ENCODE data around the gene SCMH1. TPM values are rescaled to one million over a fixed set of nuclear protein-coding genes. Genes with fewer than 3 reads are reported as not detected.

SCMH1 gene
- total RNA-seq, 6 experiments from 2014 or later: 16.9 to 24.4 (median 21.7) TPM

GRCh38 chr1:41241354-41241748 is 755 bp downstream of the SCMH1 start:
- no peak for TF ChIP-seq CTCF (IDR thresholded peaks at IDR 0.05)
- peak; percentile 20 for DNase-seq
- Mint-ChIP-seq H3K27me3 (ENCODE audit: insufficient read depth) (peaks cover 2% of the 10 kb centered on the region; the same call in 1 of the 2 replicates), H3K27ac (no peak overlapping the region; the same call in none of the 2 replicates), H3K9me3 (no peaks in the 10 kb centered on the region), H3K4me3 (peak overlapping the region; percentile 88), H3K4me1 (ENCODE audit: low read depth) (peaks cover 29% of the 10 kb centered on the region), H3K36me3 (ENCODE audit: low read depth) (no peaks in the 10 kb centered on the region)

GRCh38 chr1:41240781-41241353 is 1.2 kb downstream of the SCMH1 start:
- peaks cover 30% of the 10 kb centered on the region for H3K4me1 Mint-ChIP-seq (ENCODE audit: low read depth)
- H3K27ac Mint-ChIP-seq: no peak overlapping the region; the same call in none of the 2 replicates
- no peak for TF ChIP-seq CTCF (IDR thresholded peaks at IDR 0.05)
- H3K27me3 Mint-ChIP-seq (ENCODE audit: insufficient read depth): peaks cover 2% of the 10 kb centered on the region; the same call in 1 of the 2 replicates
- H3K4me3 Mint-ChIP-seq: peak overlapping the region; percentile 88
- H3K9me3 Mint-ChIP-seq: no peaks in the 10 kb centered on the region
- no peaks in the 10 kb centered on the region for H3K36me3 Mint-ChIP-seq (ENCODE audit: low read depth)
- DNase-seq: no peak

GRCh38 chr1:41239988-41240610 is 2.0 kb downstream of the SCMH1 start:
- Mint-ChIP-seq H3K27me3 (ENCODE audit: insufficient read depth) (peaks cover 2% of the 10 kb centered on the region; the same call in 1 of the 2 replicates), H3K27ac (no peak overlapping the region; the same call in none of the 2 replicates), H3K9me3 (no peaks in the 10 kb centered on the region), H3K36me3 (ENCODE audit: low read depth) (no peaks in the 10 kb centered on the region), H3K4me1 (ENCODE audit: low read depth) (peaks cover 22% of the 10 kb centered on the region), H3K4me3 (peak overlapping the region; percentile 88)
- peak; percentile 85 for DNase-seq
- peak; percentile 63 for TF ChIP-seq CTCF (IDR thresholded peaks at IDR 0.05)

- DNase-seq: peak; percentile 33
- Mint-ChIP-seq H3K4me3 (no peak overlapping the region), H3K36me3 (ENCODE audit: low read depth) (no peaks in the 10 kb centered on the region), H3K27me3 (ENCODE audit: insufficient read depth) (peaks cover 2% of the 10 kb centered on the region; the same call in 1 of the 2 replicates), H3K27ac (no peak overlapping the region), H3K4me1 (ENCODE audit: low read depth) (peaks cover 21% of the 10 kb centered on the region), H3K9me3 (no peaks in the 10 kb centered on the region)
- TF ChIP-seq CTCF (IDR thresholded peaks at IDR 0.05): no peak
Observed at GRCh38 chr1:41238311-41238988, 3.7 kb downstream of the SCMH1 start.

GRCh38 chr1:41236781-41237180 is 5.3 kb downstream of the SCMH1 start:
- peaks cover 2% of the 10 kb centered on the region; the same call in 1 of the 2 replicates for H3K27me3 Mint-ChIP-seq (ENCODE audit: insufficient read depth)
- TF ChIP-seq CTCF (IDR thresholded peaks at IDR 0.05): no peak
- no peak overlapping the region for H3K27ac Mint-ChIP-seq
- H3K4me3 Mint-ChIP-seq: no peak overlapping the region
- H3K9me3 Mint-ChIP-seq: no peaks in the 10 kb centered on the region
- DNase-seq: no peak
- H3K4me1 Mint-ChIP-seq (ENCODE audit: low read depth): peaks cover 12% of the 10 kb centered on the region
- no peaks in the 10 kb centered on the region for H3K36me3 Mint-ChIP-seq (ENCODE audit: low read depth)

Data from HFFc6 (cell line).